ENCODE data around the gene BTNL8. TPM values are rescaled to one million over a fixed set of nuclear protein-coding genes. Genes with fewer than 3 reads are reported as not detected.
A peak's percentile ranks its signal among the peaks of the same experiment; 100 is the strongest.

BTNL8 gene
- total RNA-seq, 1 experiment from 2014 or later = not detected

DNA sequence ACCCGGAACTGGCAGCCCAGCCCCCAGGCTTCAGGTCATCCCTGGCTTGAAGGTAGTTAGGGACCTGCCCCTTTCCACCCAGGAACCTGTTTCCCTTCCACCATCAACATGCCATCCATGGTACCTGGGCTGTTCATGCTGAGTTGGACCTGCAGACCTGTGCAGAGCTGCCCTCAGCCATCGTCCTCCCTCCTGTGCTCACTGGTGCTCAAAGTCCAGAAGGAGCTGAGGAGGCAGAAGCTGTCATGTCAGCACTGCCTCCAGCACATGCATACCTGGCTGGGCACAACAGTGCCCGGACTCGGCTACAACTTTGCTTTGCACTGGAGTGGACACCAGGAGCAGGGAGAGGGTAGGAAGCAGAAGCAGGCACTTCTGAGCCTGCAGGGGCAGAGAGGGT, 36.2 kb downstream of the BTNL8 start:
- Mint-ChIP-seq H3K27ac (ENCODE audit: low read depth, unreplicated experiment) (no peak overlapping the region), H3K9me3 (ENCODE audit: unreplicated experiment) (peaks cover 18% of the 10 kb centered on the region), H3K36me3 (ENCODE audit: insufficient read depth, unreplicated experiment) (no peaks in the 10 kb centered on the region), H3K4me1 (ENCODE audit: insufficient read depth, unreplicated experiment) (no peaks in the 10 kb centered on the region), H3K4me3 (ENCODE audit: unreplicated experiment) (no peak overlapping the region), H3K27me3 (ENCODE audit: insufficient read depth, unreplicated experiment) (peaks cover 2% of the 10 kb centered on the region)
- ChIA-PET CTCF (interaction anchor here (0.7 to 0.9 kb wide), 2 partner anchors 36 to 224 kb away, joined by 3 to 4 read pairs; no protein-coding TSS in a partner anchor), POLR2A (no interaction called here)
- no TSS peak for BruUV-seq (replicated peaks)
- no peak for DNase-seq (ENCODE audit: unreplicated experiment)
- TF ChIP-seq, protein P1, sequence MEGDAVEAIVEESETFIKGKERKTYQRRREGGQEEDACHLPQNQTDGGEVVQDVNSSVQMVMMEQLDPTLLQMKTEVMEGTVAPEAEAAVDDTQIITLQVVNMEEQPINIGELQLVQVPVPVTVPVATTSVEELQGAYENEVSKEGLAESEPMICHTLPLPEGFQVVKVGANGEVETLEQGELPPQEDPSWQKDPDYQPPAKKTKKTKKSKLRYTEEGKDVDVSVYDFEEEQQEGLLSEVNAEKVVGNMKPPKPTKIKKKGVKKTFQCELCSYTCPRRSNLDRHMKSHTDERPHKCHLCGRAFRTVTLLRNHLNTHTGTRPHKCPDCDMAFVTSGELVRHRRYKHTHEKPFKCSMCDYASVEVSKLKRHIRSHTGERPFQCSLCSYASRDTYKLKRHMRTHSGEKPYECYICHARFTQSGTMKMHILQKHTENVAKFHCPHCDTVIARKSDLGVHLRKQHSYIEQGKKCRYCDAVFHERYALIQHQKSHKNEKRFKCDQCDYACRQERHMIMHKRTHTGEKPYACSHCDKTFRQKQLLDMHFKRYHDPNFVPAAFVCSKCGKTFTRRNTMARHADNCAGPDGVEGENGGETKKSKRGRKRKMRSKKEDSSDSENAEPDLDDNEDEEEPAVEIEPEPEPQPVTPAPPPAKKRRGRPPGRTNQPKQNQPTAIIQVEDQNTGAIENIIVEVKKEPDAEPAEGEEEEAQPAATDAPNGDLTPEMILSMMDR (IDR thresholded peaks at IDR 0.05; ENCODE audit: unreplicated experiment) = no peak
- intact Hi-C loops (cut with micrococcal nuclease) = no loop called here

DNA sequence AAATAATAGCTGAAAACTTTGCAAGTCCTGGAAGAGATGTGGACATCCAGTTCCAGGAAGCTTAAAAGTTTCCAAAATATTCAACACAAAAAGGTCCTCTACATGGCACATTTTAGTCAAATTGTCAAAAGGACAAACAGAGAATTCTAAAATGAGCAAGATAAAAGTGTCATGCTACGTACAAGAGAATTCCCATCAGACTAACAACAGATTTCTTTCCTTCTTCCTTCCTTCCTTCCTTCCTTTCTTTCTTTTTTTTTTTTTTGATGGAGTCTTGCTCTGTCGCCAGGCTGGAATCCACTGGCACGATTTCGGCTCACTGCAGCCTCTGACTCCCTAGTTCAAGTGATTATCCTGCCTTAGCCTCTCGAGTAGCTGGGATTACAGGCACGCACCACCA, 39.3 kb downstream of the BTNL8 start:
- H3K27ac Mint-ChIP-seq (ENCODE audit: low read depth, unreplicated experiment) = no peak overlapping the region
- intact Hi-C loops (cut with micrococcal nuclease) = no loop called here
- H3K4me3 Mint-ChIP-seq (ENCODE audit: unreplicated experiment) = no peak overlapping the region
- peaks cover 18% of the 10 kb centered on the region for H3K9me3 Mint-ChIP-seq (ENCODE audit: unreplicated experiment)
- ChIA-PET CTCF (interaction anchor here (0.6 kb wide), 1 partner anchor 314 kb away, joined by 4 read pairs; no protein-coding TSS in a partner anchor), POLR2A (no interaction called here)
- no peaks in the 10 kb centered on the region for H3K36me3 Mint-ChIP-seq (ENCODE audit: insufficient read depth, unreplicated experiment)
- no peaks in the 10 kb centered on the region for H3K4me1 Mint-ChIP-seq (ENCODE audit: insufficient read depth, unreplicated experiment)
- BruUV-seq (replicated peaks) = no TSS peak
- peaks cover 26% of the 10 kb centered on the region for H3K27me3 Mint-ChIP-seq (ENCODE audit: insufficient read depth, unreplicated experiment)
- TF ChIP-seq, protein P1 (IDR thresholded peaks at IDR 0.05; ENCODE audit: unreplicated experiment) = no peak
- no peak for DNase-seq (ENCODE audit: unreplicated experiment)

DNA sequence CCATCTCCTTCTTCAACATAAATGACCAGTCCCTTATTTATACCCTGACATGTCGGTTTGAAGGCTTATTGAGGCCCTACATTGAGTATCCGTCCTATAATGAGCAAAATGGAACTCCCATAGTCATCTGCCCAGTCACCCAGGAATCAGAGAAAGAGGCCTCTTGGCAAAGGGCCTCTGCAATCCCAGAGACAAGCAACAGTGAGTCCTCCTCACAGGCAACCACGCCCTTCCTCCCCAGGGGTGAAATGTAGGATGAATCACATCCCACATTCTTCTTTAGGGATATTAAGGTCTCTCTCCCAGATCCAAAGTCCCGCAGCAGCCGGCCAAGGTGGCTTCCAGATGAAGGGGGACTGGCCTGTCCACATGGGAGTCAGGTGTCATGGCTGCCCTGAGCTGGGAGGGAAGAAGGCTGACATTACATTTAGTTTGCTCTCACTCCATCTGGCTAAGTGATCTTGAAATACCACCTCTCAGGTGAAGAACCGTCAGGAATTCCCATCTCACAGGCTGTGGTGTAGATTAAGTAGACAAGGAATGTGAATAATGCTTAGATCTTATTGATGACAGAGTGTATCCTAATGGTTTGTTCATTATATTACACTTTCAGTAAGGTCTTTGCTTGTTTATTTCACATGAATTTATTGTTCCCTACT, 51.5 kb downstream of the BTNL8 start:
- Mint-ChIP-seq H3K36me3 (ENCODE audit: insufficient read depth, unreplicated experiment) (no peaks in the 10 kb centered on the region), H3K9me3 (ENCODE audit: unreplicated experiment) (no peaks in the 10 kb centered on the region), H3K27ac (ENCODE audit: low read depth, unreplicated experiment) (peak overlapping the region; percentile 61), H3K4me3 (ENCODE audit: unreplicated experiment) (no peak overlapping the region), H3K27me3 (ENCODE audit: insufficient read depth, unreplicated experiment) (no peaks in the 10 kb centered on the region), H3K4me1 (ENCODE audit: insufficient read depth, unreplicated experiment) (peaks cover 12% of the 10 kb centered on the region)
- peak; percentile 79 for DNase-seq (ENCODE audit: unreplicated experiment)
- BruUV-seq (replicated peaks) = no TSS peak
- CTCF ChIA-PET = no interaction called here
- intact Hi-C loops (cut with micrococcal nuclease) = loop anchor here (5.0 kb wide), 1 partner anchor 73 kb away; no protein-coding TSS in a partner anchor
- TF ChIP-seq, protein P1 (IDR thresholded peaks at IDR 0.05; ENCODE audit: unreplicated experiment) = no peak
- POLR2A ChIA-PET = no interaction called here

DNA sequence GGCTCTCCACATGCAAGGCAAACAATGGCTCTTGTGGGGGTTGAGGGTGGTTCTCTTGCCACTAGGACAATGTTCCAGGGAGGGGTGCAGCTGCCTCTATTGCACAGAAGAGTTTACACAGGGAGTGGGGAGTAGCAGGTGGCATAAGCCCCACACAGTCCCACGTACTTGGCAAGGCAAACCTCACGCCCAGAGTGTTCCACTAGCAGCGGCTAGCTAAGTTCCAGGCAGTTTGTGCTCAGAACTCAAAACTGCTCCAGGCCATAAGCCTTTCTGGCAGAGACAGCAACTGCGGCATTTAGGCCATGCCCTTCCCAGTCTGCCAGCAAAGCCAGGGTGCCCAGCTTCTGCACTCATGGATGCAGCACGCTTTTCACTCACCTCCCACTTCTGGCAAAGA, 60.7 kb downstream of the BTNL8 start:
- Mint-ChIP-seq H3K27ac (ENCODE audit: low read depth, unreplicated experiment) (no peak overlapping the region), H3K4me3 (ENCODE audit: unreplicated experiment) (no peak overlapping the region), H3K4me1 (ENCODE audit: insufficient read depth, unreplicated experiment) (no peaks in the 10 kb centered on the region), H3K36me3 (ENCODE audit: insufficient read depth, unreplicated experiment) (no peaks in the 10 kb centered on the region), H3K9me3 (ENCODE audit: unreplicated experiment) (no peaks in the 10 kb centered on the region), H3K27me3 (ENCODE audit: insufficient read depth, unreplicated experiment) (no peaks in the 10 kb centered on the region)
- BruUV-seq (replicated peaks) = no TSS peak
- intact Hi-C loops (cut with micrococcal nuclease) = no loop called here
- DNase-seq (ENCODE audit: unreplicated experiment) = no peak
- ChIA-PET CTCF (no interaction called here), POLR2A (interaction anchor here (0.6 to 1.2 kb wide), 2 partner anchors 52 to 158 kb away, joined by 3 read pairs; no protein-coding TSS in a partner anchor)
- TF ChIP-seq, protein P1 (IDR thresholded peaks at IDR 0.05; ENCODE audit: unreplicated experiment) = no peak
